H9 (cell line): Measurements from ENCODE around the gene CD180. TPM values are rescaled to one million over a fixed set of nuclear protein-coding genes. Genes with fewer than 3 reads are reported as not detected.

Experiments used
- DNase-seq: peaks from one replicate; pipeline ENCODE4 v3.0.0-alpha.2; 2017
- H2AFZ ChIP-seq: one replicate; pipeline ENCODE4 v1.6.1; 2013; ENCODE audit warnings: mild to moderate bottlenecking, low read length, control low read depth, moderate library complexity
- H2AK5ac ChIP-seq: 2 replicates; pipeline ENCODE4 v1.6.1; 2013; ENCODE audit warnings: low read length, control low read depth, mixed read lengths; ENCODE audit not compliant: insufficient read length
- H2BK120ac ChIP-seq: one replicate; pipeline ENCODE4 v1.6.1; 2013; ENCODE audit warnings: low read depth, mild to moderate bottlenecking, low read length, control low read depth, inconsistent platforms; ENCODE audit not compliant: poor library complexity, severe bottlenecking
- H2BK12ac ChIP-seq: 2 replicates; pipeline ENCODE4 v1.6.1; 2013; ENCODE audit warnings: low read length, control low read depth, mixed read lengths, low read depth; ENCODE audit not compliant: insufficient read length
- H2BK15ac ChIP-seq: 2 replicates; pipeline ENCODE4 v1.6.1; 2013; ENCODE audit warnings: low read depth, low read length, control low read depth
- H2BK20ac ChIP-seq: one replicate; pipeline ENCODE4 v1.6.1; 2013; ENCODE audit warnings: low read depth, mild to moderate bottlenecking, low read length, control low read depth, inconsistent platforms; ENCODE audit not compliant: poor library complexity, severe bottlenecking
- H2BK5ac ChIP-seq: 2 replicates; pipeline ENCODE4 v1.6.1; 2013; ENCODE audit warnings: low read length, control low read depth, mixed read lengths; ENCODE audit not compliant: insufficient read length
- H3K14ac ChIP-seq: 2 replicates; pipeline ENCODE4 v1.6.1; 2013; ENCODE audit warnings: low read length, control low read depth; ENCODE audit not compliant: insufficient read depth
- H3K18ac ChIP-seq: 2 replicates; pipeline ENCODE4 v1.6.1; 2013; ENCODE audit warnings: low read depth, mild to moderate bottlenecking, mixed read lengths, low read length, control low read depth; ENCODE audit not compliant: insufficient read length
- H3K23ac ChIP-seq: 2 replicates; pipeline ENCODE4 v1.6.1; 2013; ENCODE audit warnings: low read length, control low read depth, mixed read lengths, low read depth; ENCODE audit not compliant: insufficient read length
- H3K23me2 ChIP-seq: 2 replicates; pipeline ENCODE4 v1.6.1; 2013; ENCODE audit warnings: low read depth, mild to moderate bottlenecking, mixed read lengths, low read length, control low read depth; ENCODE audit not compliant: insufficient read length, poor library complexity, severe bottlenecking
- H3K27ac ChIP-seq: 2 replicates; pipeline ENCODE4 v1.5.1; 2013; ENCODE audit warnings: low read length, control low read depth, mixed read lengths, low read depth; ENCODE audit not compliant: insufficient read length
- H3K27me3 ChIP-seq: 2 replicates; pipeline ENCODE4 v1.6.1; 2013; ENCODE audit warnings: low read length, control low read depth, inconsistent platforms; ENCODE audit not compliant: insufficient read depth
- H3K4ac ChIP-seq: 2 replicates; pipeline ENCODE4 v1.6.1; 2013; ENCODE audit warnings: low read depth, mild to moderate bottlenecking, control low read depth, inconsistent platforms, low read length, moderate library complexity
- H3K4me1 ChIP-seq: 2 replicates; pipeline ENCODE4 v1.6.1; 2013; ENCODE audit warnings: low read length, control low read depth, inconsistent platforms; ENCODE audit not compliant: insufficient read depth
- H3K4me2 ChIP-seq: 2 replicates; pipeline ENCODE4 v1.6.1; 2013; ENCODE audit warnings: low read length, control low read depth, mixed read lengths; ENCODE audit not compliant: insufficient read length, insufficient read depth
- H3K56ac ChIP-seq: 2 replicates; pipeline ENCODE4 v1.6.1; 2013; ENCODE audit warnings: low read depth, mild to moderate bottlenecking, mixed read lengths, low read length, control low read depth; ENCODE audit not compliant: insufficient read length
- H3K79me1 ChIP-seq: 2 replicates; pipeline ENCODE4 v1.6.1; 2013; ENCODE audit warnings: low read depth, mild to moderate bottlenecking, moderate library complexity, low read length, control low read depth, inconsistent platforms; ENCODE audit not compliant: insufficient read depth, poor library complexity, severe bottlenecking
- H3K79me2 ChIP-seq: 2 replicates; pipeline ENCODE4 v1.6.1; 2013; ENCODE audit warnings: low read length, control low read depth, inconsistent platforms; ENCODE audit not compliant: insufficient read depth
- H3K9ac ChIP-seq: 2 replicates; pipeline ENCODE4 v1.6.1; 2013; ENCODE audit warnings: low read length, control low read depth, mixed read lengths; ENCODE audit not compliant: insufficient read length; ENCODE audit errors: extremely low read depth
- H3K9me3 ChIP-seq: one replicate; pipeline ENCODE4 v1.6.1; 2013; ENCODE audit warnings: low read depth, low read length, inconsistent platforms; ENCODE audit not compliant: control insufficient read depth
- H3T11ph ChIP-seq: one replicate; pipeline ENCODE4 v1.6.1; 2013; ENCODE audit warnings: mild to moderate bottlenecking, low read length, control low read depth, inconsistent platforms
- H4K20me1 ChIP-seq: one replicate; pipeline ENCODE4 v1.6.1; 2013; ENCODE audit not compliant: control insufficient read depth, insufficient read length, insufficient read depth
- H4K5ac ChIP-seq: 2 replicates; pipeline ENCODE4 v1.6.1; 2013; ENCODE audit warnings: low read depth, mild to moderate bottlenecking, mixed read lengths, low read length, control low read depth; ENCODE audit not compliant: insufficient read length
- H4K8ac ChIP-seq: replicated peaks from 2 replicates; pipeline ENCODE4 v1.6.1; 2013; ENCODE audit warnings: low read length, control low read depth, mixed read lengths, low read depth; ENCODE audit not compliant: insufficient read length
- H4K91ac ChIP-seq: 2 replicates; pipeline ENCODE4 v1.6.1; 2013; ENCODE audit warnings: low read depth, mild to moderate bottlenecking, moderate library complexity, mixed read lengths, low read length, control low read depth; ENCODE audit not compliant: insufficient read length
- H3K27ac Mint-ChIP-seq, 3 experiments: 2 replicates in 2 of 3; 3 replicates in 1 of 3; pipeline ENCODE4 v1.8.0; 2020 to 2021; ENCODE audit warnings: mixed read lengths in 3 of 3, mild to moderate bottlenecking in 1 of 3, moderate library complexity in 1 of 3
- H3K27me3 Mint-ChIP-seq: 2 replicates; pipeline ENCODE4 v1.8.0; 2021; ENCODE audit warnings: low read depth, mild to moderate bottlenecking, moderate library complexity, mixed read lengths
- H3K36me3 Mint-ChIP-seq, 3 experiments: 2 replicates in 2 of 3; 3 replicates in 1 of 3; pipeline ENCODE4 v1.8.0; 2020 to 2021; ENCODE audit warnings: low read depth in 3 of 3, mixed read lengths in 3 of 3; ENCODE audit not compliant: insufficient read depth in 1 of 3
- H3K4me1 Mint-ChIP-seq, 2 experiments: 2 replicates each; pipeline ENCODE4 v1.8.0; 2020; ENCODE audit warnings: mixed read lengths in 2 of 2
- H3K4me3 Mint-ChIP-seq, 2 experiments: 2 replicates in 1 of 2; 3 replicates in 1 of 2; pipeline ENCODE4 v1.8.0; 2020 to 2021; ENCODE audit warnings: mild to moderate bottlenecking in 2 of 2, mixed read lengths in 2 of 2, moderate library complexity in 1 of 2
- H3K9me3 Mint-ChIP-seq, 2 experiments: 2 replicates in 1 of 2; 3 replicates in 1 of 2; pipeline ENCODE4 v1.8.0; 2020; ENCODE audit warnings: mild to moderate bottlenecking in 2 of 2, mixed read lengths in 2 of 2, moderate library complexity in 1 of 2
- CTCF ChIP-seq: fragments of 200-600 bp; sonication (generic); conservative IDR thresholded peaks from 3 replicates; pipeline ENCODE4 v1.8.0; 2021; ENCODE audit warnings: antibody characterized with exemption, mild to moderate bottlenecking
- WGBS: extraction: QIAGEN DNeasy Blood & Tissue Kit; methylation state at CpG from one replicate; pipeline ENCODE4 v1.1.7; 2013; ENCODE audit warnings: missing lambda C conversion rate, low lambda C conversion rate, mixed read lengths; ENCODE audit not compliant: insufficient read length; ENCODE audit errors: extremely low coverage; 5-methylcytosine and 5-hydroxymethylcytosine counted together
- total RNA-seq: library from RNA; stranded (reverse); gene quantifications from 2 replicates; pipeline ENCODE4 v1.2.1, GENCODE V29; 2021

Gene CD180
- total RNA-seq, 1 experiment from 2014 or later = not detected

GRCh38 chr5:67202828-67203227 lies 6.2 kb upstream of the CD180 start:
- peaks cover 0 to 9% (median 1%) of the 10 kb centered on the region in 3 experiments; a peak in 4 of 7 replicates for H3K36me3 Mint-ChIP-seq
- H3K9ac ChIP-seq = no peak overlapping the region
- H4K8ac ChIP-seq = no peak overlapping the region
- H3K79me2 ChIP-seq = no peaks in the 10 kb centered on the region
- H3K27me3 Mint-ChIP-seq = no peaks in the 10 kb centered on the region
- no peak overlapping the region for H3K14ac ChIP-seq
- H3K9me3 ChIP-seq = no peaks in the 10 kb centered on the region
- H3K23ac ChIP-seq = no peak overlapping the region
- H3K79me1 ChIP-seq = no peaks in the 10 kb centered on the region
- DNase-seq = no peak
- no peak overlapping the region for H2BK15ac ChIP-seq
- peaks cover 6% of the 10 kb centered on the region in 2 experiments for H3K4me1 Mint-ChIP-seq
- H3K23me2 ChIP-seq = peaks cover 2% of the 10 kb centered on the region
- no peak overlapping the region for H3K18ac ChIP-seq
- peaks cover 0 to 8% of the 10 kb centered on the region in 2 experiments; a peak in 3 of 5 replicates for H3K9me3 Mint-ChIP-seq
- H3K4me3 Mint-ChIP-seq = no peak overlapping the region
- H3K27ac Mint-ChIP-seq = no peak overlapping the region
- H3K27ac ChIP-seq = no peak overlapping the region
- H4K20me1 ChIP-seq = no peaks in the 10 kb centered on the region
- no peak overlapping the region for H3K4me2 ChIP-seq
- H2AFZ ChIP-seq = no peak overlapping the region
- no CpG with 5 or more reads among the region's 4 CpGs for WGBS
- no peak overlapping the region for H2BK120ac ChIP-seq
- no peak overlapping the region for H3K4ac ChIP-seq
- no peak overlapping the region for H2BK5ac ChIP-seq
- H3K27me3 ChIP-seq = no peaks in the 10 kb centered on the region
- no peak overlapping the region for H3K56ac ChIP-seq
- H3K4me1 ChIP-seq = no peaks in the 10 kb centered on the region; the same call in 1 of the 2 replicates
- TF ChIP-seq CTCF = no peak
- H3T11ph ChIP-seq = no peak overlapping the region
- no peak overlapping the region for H4K91ac ChIP-seq
- H2BK20ac ChIP-seq = no peak overlapping the region
- no peak overlapping the region for H2AK5ac ChIP-seq
- no peak overlapping the region for H4K5ac ChIP-seq
- H2BK12ac ChIP-seq = no peak overlapping the region
